HepG2 (cell line): ENCODE data around the gene GARIN5A. TPM values are rescaled to one million over a fixed set of nuclear protein-coding genes. Genes with fewer than 3 reads are reported as not detected.
"Not testable (repeated sequence)": the region's sequence is repeated elsewhere in the genome, so short reads cannot be mapped to it uniquely, and the experiment has no call there.

Experiments
- ATAC-seq: fragments of 200-7000 bp; cut with Tn5 transposase; 3 replicates; pipeline ENCODE4 v1.9.1; 2020; ENCODE audit warnings: mild to moderate bottlenecking, moderate library complexity
- BruUV-seq: library from RNA; stranded (reverse); fragments of 400-500 nt; replicated peaks from 2 replicates; lab custom pipeline; 2021; lab: Mats Ljungman, UMichigan
- CTCF ChIA-PET: fragments of 300-600 bp; formaldehyde crosslinking; extraction: SDS; loops from one replicate; lab custom pipeline; 2021; ENCODE audit warnings: low total read pairs, inconsistent platforms, low intra/inter-chr PET ratio; lab: Yijun Ruan, JAX
- POLR2A ChIA-PET: fragments of 350-600 bp; sonication (Branson Sonifier 250); formaldehyde crosslinking; loops from one replicate; lab custom pipeline; 2020; ENCODE audit warnings: antibody characterized with exemption, inconsistent platforms; lab: Yijun Ruan, JAX
- DNase-seq: peaks from one replicate; pipeline ENCODE4 v3.0.0-alpha.2; 2015; ENCODE audit warnings: low spot score
- FAIRE-seq: peaks from 3 replicates; lab custom pipeline; 2011; peaks lifted over from hg19 to GRCh38; lab: Jason Lieb, UNC
- H2AFZ ChIP-seq: one replicate; pipeline ENCODE4 v1.6.1; 2011; ENCODE audit warnings: low read length, inconsistent platforms
- H3K27ac ChIP-seq: fragments of 300-600 bp; 3 replicates; pipeline ENCODE4 v1.8.0; 2011; ENCODE audit warnings: mixed run types, mild to moderate bottlenecking, mixed read lengths, low read length, inconsistent platforms; ENCODE audit not compliant: insufficient read depth; ENCODE audit errors: extremely low read length
- H3K27me3 ChIP-seq, 2 experiments: fragments of 200-600 bp in 1 of 2; 2 replicates in 1 of 2; 3 replicates in 1 of 2; pipeline versions ENCODE4 v1.6.0 to v1.8.0; 2011; ENCODE audit warnings: low read length in 2 of 2, mild to moderate bottlenecking in 2 of 2, moderate library complexity in 2 of 2, inconsistent platforms in 1 of 2; ENCODE audit not compliant: insufficient read depth in 2 of 2, control insufficient read depth in 1 of 2
- H3K36me3 ChIP-seq, 2 experiments: fragments of 200-600 bp in 1 of 2; replicated peaks in 1 of 2; 2 replicates in 1 of 2; 3 replicates in 1 of 2; pipeline versions ENCODE4 v1.5.1 to v1.8.0; 2011; ENCODE audit warnings: low read length in 2 of 2, inconsistent platforms in 1 of 2; ENCODE audit not compliant: insufficient read depth in 2 of 2, control insufficient read depth in 1 of 2
- H3K4me1 ChIP-seq: 2 replicates; pipeline ENCODE4 v1.5.1; 2012; ENCODE audit warnings: low read length, inconsistent platforms; ENCODE audit not compliant: insufficient read depth
- H3K4me2 ChIP-seq: 2 replicates; pipeline ENCODE4 v1.6.0; 2011; ENCODE audit warnings: low read depth, low read length, inconsistent platforms
- H3K4me3 ChIP-seq, 3 experiments: fragments of 200-600 bp in 1 of 3; sonication (generic), shearing (Covaris generic) in 1 of 3; replicated peaks in 1 of 3; 2 replicates each; pipeline ENCODE4 v1.5.1; 2011 to 2016; ENCODE audit warnings: low read length in 3 of 3, inconsistent platforms in 2 of 3, low read depth in 2 of 3, mild to moderate bottlenecking in 2 of 3, control low read depth in 1 of 3, mixed read lengths in 1 of 3; ENCODE audit not compliant: insufficient read depth in 1 of 3
- H3K79me2 ChIP-seq: one replicate; pipeline ENCODE4 v1.6.1; 2011; ENCODE audit warnings: low read length, inconsistent platforms; ENCODE audit not compliant: insufficient read depth
- H3K9ac ChIP-seq: 2 replicates; pipeline ENCODE4 v1.6.0; 2011; ENCODE audit warnings: mild to moderate bottlenecking, low read depth, low read length, inconsistent platforms; ENCODE audit not compliant: insufficient read depth
- H3K9me3 ChIP-seq: 2 replicates; pipeline ENCODE4 v1.5.1; 2012; ENCODE audit warnings: mild to moderate bottlenecking, low read length
- H4K20me1 ChIP-seq: 2 replicates; pipeline ENCODE4 v1.6.0; 2011; ENCODE audit warnings: inconsistent platforms, mild to moderate bottlenecking, low read length, moderate library complexity; ENCODE audit not compliant: insufficient read depth
- AHR ChIP-seq: IDR thresholded peaks from 2 replicates; pipeline ENCODE4 v1.6.1; 2018; ENCODE audit warnings: missing genetic modification reagents, missing compliant biosample characterization
- CBX5 ChIP-seq: sonication (generic); formaldehyde crosslinking; IDR thresholded peaks from 2 replicates; pipeline ENCODE4 v1.4.0; 2020; ENCODE audit warnings: missing genetic modification reagents, borderline replicate concordance
- GTF3A ChIP-seq: sonication (generic); formaldehyde crosslinking; conservative IDR thresholded peaks from 2 replicates; pipeline ENCODE4 v1.4.0; 2020; ENCODE audit warnings: mild to moderate bottlenecking, missing genetic modification reagents
- HMG20B ChIP-seq: conservative IDR thresholded peaks from 2 replicates; pipeline ENCODE4 v1.6.1; 2016; ENCODE audit warnings: missing genetic modification reagents, missing compliant biosample characterization
- HOXA3 ChIP-seq: sonication (generic); formaldehyde crosslinking; IDR thresholded peaks from 2 replicates; pipeline ENCODE4 v1.5.0; 2020; ENCODE audit warnings: missing genetic modification reagents
- TEAD3 ChIP-seq: optimal IDR thresholded peaks from 2 replicates; pipeline ENCODE3; 2016; ENCODE audit warnings: borderline replicate concordance
- TMF1 ChIP-seq: sonication (generic); formaldehyde crosslinking; IDR thresholded peaks from 2 replicates; pipeline ENCODE4 v1.8.1; 2022; ENCODE audit warnings: low read depth, missing genetic modification reagents
- ZBTB42 ChIP-seq: sonication (generic); formaldehyde crosslinking; IDR thresholded peaks from 2 replicates; pipeline ENCODE4 v1.5.0; 2020; ENCODE audit warnings: mild to moderate bottlenecking, missing genetic modification reagents
- ZMAT3 ChIP-seq: sonication (generic); formaldehyde crosslinking; conservative IDR thresholded peaks from 2 replicates; pipeline ENCODE4 v1.7.0; 2021; ENCODE audit warnings: missing genetic modification reagents
- ZNF20 ChIP-seq: sonication (generic); formaldehyde crosslinking; IDR thresholded peaks from 2 replicates; pipeline ENCODE4 v1.4.0; 2020; ENCODE audit warnings: mild to moderate bottlenecking, moderate library complexity, missing genetic modification reagents
- ZNF264 ChIP-seq: sonication (generic); formaldehyde crosslinking; IDR thresholded peaks from 2 replicates; pipeline ENCODE4 v1.4.0; 2020; ENCODE audit warnings: missing genetic modification reagents
- ZNF44 ChIP-seq: sonication (generic); formaldehyde crosslinking; IDR thresholded peaks from 2 replicates; pipeline ENCODE4 v1.5.1; 2020; ENCODE audit warnings: mild to moderate bottlenecking, missing genetic modification reagents
- ZNF883 ChIP-seq: sonication (generic); formaldehyde crosslinking; IDR thresholded peaks from 2 replicates; pipeline ENCODE4 v1.5.1; 2020; ENCODE audit warnings: mild to moderate bottlenecking, missing genetic modification reagents; ENCODE audit errors: not compliant biosample characterization
- ZSCAN31 ChIP-seq: sonication (generic); formaldehyde crosslinking; IDR thresholded peaks from 2 replicates; pipeline ENCODE4 v1.5.0; 2020; ENCODE audit warnings: low read depth, mild to moderate bottlenecking, missing genetic modification reagents
- WGBS: methylation state at CpG from one replicate; pipeline ENCODE4 v1.1.6; 2017; ENCODE audit warnings: low lambda C conversion rate; 5-methylcytosine and 5-hydroxymethylcytosine counted together
- in situ Hi-C: cut with HindIII; loops from 2 replicates; pipeline ENCODE4 v1.10.0; 2017; ENCODE audit warnings: low pct_unique_long_range_greater_than_20kb; ENCODE audit not compliant: extremely low pct_ligation_motif_present
- intact Hi-C: fragments of 100-400 bp; cut with micrococcal nuclease; formaldehyde crosslinking; loops from one replicate; pipeline ENCODE4 v1.10.0; 2022; ENCODE audit not compliant: unreplicated experiment
- polyA plus RNA-seq, 8 experiments: library from polyadenylated mRNA; depleted of rRNA in 3 of 8; stranded (reverse) in 7 of 8; unstranded in 1 of 8; fragments of >200 nt; fragmentation: Illumina TruSeq in 4 of 8; extraction: Trizol in 4 of 8; gene quantifications; 2 replicates each; pipeline versions ENCODE4 v1.2.1 to v1.2.3, GENCODE V29; 2011 to 2016; ENCODE audit warnings: low read depth in 4 of 8, missing spikeins in 1 of 8, mixed read lengths in 1 of 8; ENCODE audit not compliant: insufficient read depth in 1 of 8
- total RNA-seq, 5 experiments: library from RNA; depleted of rRNA; stranded (reverse); fragments of >200 nt; fragmentation: Illumina TruSeq; extraction: Trizol; gene quantifications; 2 replicates each; pipeline ENCODE4 v1.2.3, GENCODE V29; 2016; ENCODE audit warnings: low read depth in 1 of 5
- TF ChIP-seq, protein P1 (sequence below): IDR thresholded peaks from 2 replicates; pipeline ENCODE4 v1.6.1; 2016; ENCODE audit warnings: low read depth
- TF ChIP-seq, protein P2 (sequence below): fragments of 450-650 bp; IDR thresholded peaks from 2 replicates; pipeline ENCODE4 v1.6.1; 2016

The GARIN5A gene
- total and polyA plus RNA-seq, 2 of the 13 experiments (the other 11 are each of a cell fraction or from before 2014, with no cell fraction given) = not detected

GRCh38 chr19:50475101-50475568 lies 1.5 kb downstream of the GARIN5A start:
- intact Hi-C loops = no loop called here
- no peak overlapping the region for H3K4me3 ChIP-seq
- H3K27ac ChIP-seq = no peak overlapping the region
- no peaks in the 10 kb centered on the region for H3K79me2 ChIP-seq
- DNase-seq = no peak
- CTCF ChIA-PET = no interaction called here
- no peaks in the 10 kb centered on the region for H4K20me1 ChIP-seq
- BruUV-seq = no TSS peak
- no peak for TF ChIP-seq AHR (CRISPR knock-in tag)
- no peak for TF ChIP-seq ZBTB42 (CRISPR knock-in tag)
- no peak for TF ChIP-seq HMG20B (CRISPR knock-in tag)
- TF ChIP-seq TEAD3 = no peak
- TF ChIP-seq, protein P1, sequence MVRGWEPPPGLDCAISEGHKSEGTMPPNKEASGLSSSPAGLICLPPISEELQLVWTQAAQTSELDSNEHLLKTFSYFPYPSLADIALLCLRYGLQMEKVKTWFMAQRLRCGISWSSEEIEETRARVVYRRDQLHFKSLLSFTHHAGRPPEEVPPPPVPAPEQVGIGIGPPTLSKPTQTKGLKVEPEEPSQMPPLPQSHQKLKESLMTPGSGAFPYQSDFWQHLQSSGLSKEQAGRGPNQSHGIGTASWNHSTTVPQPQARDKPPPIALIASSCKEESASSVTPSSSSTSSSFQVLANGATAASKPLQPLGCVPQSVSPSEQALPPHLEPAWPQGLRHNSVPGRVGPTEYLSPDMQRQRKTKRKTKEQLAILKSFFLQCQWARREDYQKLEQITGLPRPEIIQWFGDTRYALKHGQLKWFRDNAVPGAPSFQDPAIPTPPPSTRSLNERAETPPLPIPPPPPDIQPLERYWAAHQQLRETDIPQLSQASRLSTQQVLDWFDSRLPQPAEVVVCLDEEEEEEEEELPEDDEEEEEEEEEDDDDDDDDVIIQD (CRISPR knock-in tag) = no peak
- no peak for TF ChIP-seq ZMAT3
- TF ChIP-seq ZSCAN31 = no peak
- TF ChIP-seq TMF1 = no peak
- no peak for TF ChIP-seq ZNF883
- TF ChIP-seq CBX5 (CRISPR knock-in tag) = no peak
- no peak for TF ChIP-seq HOXA3 (CRISPR knock-in tag)
- no peak for TF ChIP-seq ZNF44
- TF ChIP-seq ZNF264 (CRISPR knock-in tag) = no peak
- TF ChIP-seq, protein P2, sequence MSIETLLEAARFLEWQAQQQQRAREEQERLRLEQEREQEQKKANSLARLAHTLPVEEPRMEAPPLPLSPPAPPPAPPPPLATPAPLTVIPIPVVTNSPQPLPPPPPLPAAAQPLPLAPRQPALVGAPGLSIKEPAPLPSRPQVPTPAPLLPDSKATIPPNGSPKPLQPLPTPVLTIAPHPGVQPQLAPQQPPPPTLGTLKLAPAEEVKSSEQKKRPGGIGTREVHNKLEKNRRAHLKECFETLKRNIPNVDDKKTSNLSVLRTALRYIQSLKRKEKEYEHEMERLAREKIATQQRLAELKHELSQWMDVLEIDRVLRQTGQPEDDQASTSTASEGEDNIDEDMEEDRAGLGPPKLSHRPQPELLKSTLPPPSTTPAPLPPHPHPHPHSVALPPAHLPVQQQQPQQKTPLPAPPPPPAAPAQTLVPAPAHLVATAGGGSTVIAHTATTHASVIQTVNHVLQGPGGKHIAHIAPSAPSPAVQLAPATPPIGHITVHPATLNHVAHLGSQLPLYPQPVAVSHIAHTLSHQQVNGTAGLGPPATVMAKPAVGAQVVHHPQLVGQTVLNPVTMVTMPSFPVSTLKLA = no peak
- TF ChIP-seq GTF3A (CRISPR knock-in tag) = no peak
- TF ChIP-seq ZNF20 (CRISPR knock-in tag) = no peak
- POLR2A ChIA-PET = no interaction called here
- no peaks in the 10 kb centered on the region for H3K4me1 ChIP-seq
- H3K4me2 ChIP-seq = no peak overlapping the region
- no peaks in the 10 kb centered on the region for H3K9me3 ChIP-seq
- H3K9ac ChIP-seq = no peak overlapping the region
- H3K27me3 ChIP-seq = peaks cover 0 to 4% of the 10 kb centered on the region in 2 experiments; a peak in 3 of 5 replicates
- FAIRE-seq = no peak
- in situ Hi-C loops = no loop called here
- no peak overlapping the region for H2AFZ ChIP-seq
- no peaks in the 10 kb centered on the region for H3K36me3 ChIP-seq
- WGBS = 40% methylated on average over 11 of the region's 12 CpGs
- no peak for ATAC-seq

DNA sequence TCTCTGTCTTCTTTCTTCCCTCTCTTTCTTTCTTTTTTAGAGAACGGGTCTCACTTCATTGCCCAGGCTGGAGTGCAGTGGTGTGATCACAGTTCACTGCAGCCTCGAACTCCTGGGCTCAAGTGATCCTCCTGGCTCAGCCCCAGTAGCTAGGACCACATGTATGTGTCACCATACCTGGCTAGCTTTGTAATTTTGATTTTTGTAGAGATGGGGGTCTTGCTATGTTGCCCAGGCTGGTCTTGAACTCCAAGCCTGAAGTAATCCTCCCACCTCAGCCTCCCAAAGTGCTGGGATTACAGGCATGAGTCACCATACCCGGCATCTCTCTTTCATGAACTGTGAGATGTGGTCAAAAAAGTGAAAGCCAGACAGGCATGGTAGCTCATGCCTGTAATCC lies 3.3 kb downstream of the GARIN5A start:
- in situ Hi-C loops = not testable (repeated sequence)
- 0% methylated on average over 2 of the region's 3 CpGs for WGBS

More for the DNA sequence above, 3.3 kb downstream of the GARIN5A start:
- H3K4me1 ChIP-seq, POLR2A ChIA-PET, DNase-seq, H2AFZ ChIP-seq, H3K4me3 ChIP-seq, H3K4me2 ChIP-seq, H3K79me2 ChIP-seq, intact Hi-C loops, H3K27me3 ChIP-seq, FAIRE-seq, H4K20me1 ChIP-seq, H3K9me3 ChIP-seq, H3K27ac ChIP-seq, H3K9ac ChIP-seq, H3K36me3 ChIP-seq, ATAC-seq, CTCF ChIA-PET, BruUV-seq: not testable (repeated sequence)
